ENCODE data around the gene OR2A7. TPM values are rescaled to one million over a fixed set of nuclear protein-coding genes. Genes with fewer than 3 reads are reported as not detected.
"Not testable (repeated sequence)": the region's sequence is repeated elsewhere in the genome, so short reads cannot be mapped to it uniquely, and the experiment has no call there.

OR2A7 gene
- total and polyA plus RNA-seq, 3 experiments from 2014 or later = 0.45 to 1.7 (median 1.1) TPM

GRCh38 chr7:144217200-144217599 is 47.4 kb downstream of the OR2A7 start:
- H3K4me1 ChIP-seq (ENCODE audit: insufficient read depth, low read length); H3K27me3 Mint-ChIP-seq; H3K9me3 Mint-ChIP-seq; H3K4me1 Mint-ChIP-seq; H3K4me3 ChIP-seq (ENCODE audit: low read length); POLR2A ChIA-PET; H3K36me3 Mint-ChIP-seq; H3K9me3 ChIP-seq (ENCODE audit: low read length); H3K27me3 ChIP-seq (ENCODE audit: insufficient read depth, low read length, poor library complexity, severe bottlenecking); H3K4me3 Mint-ChIP-seq; H3K36me3 ChIP-seq (ENCODE audit: insufficient read depth, low read length); CTCF ChIA-PET; DNase-seq; H3K27ac Mint-ChIP-seq; H3K27ac ChIP-seq (ENCODE audit: low read depth, low read length): not testable (repeated sequence)

Other genes with a start within 250 kb of the OR2A7 start
- not detected for gene OR2A5, start 215.8 kb downstream of the OR2A7 start, total RNA-seq
- gene OR2A5, start 215.8 kb downstream of the OR2A7 start, polyA plus RNA-seq = not detected
- gene OR2A25, start 195.0 kb downstream of the OR2A7 start, total RNA-seq = not detected
- gene OR2A25, start 195.0 kb downstream of the OR2A7 start, polyA plus RNA-seq = not detected
- gene OR2A12, start 178.5 kb downstream of the OR2A7 start, total RNA-seq = not detected
- not detected for gene OR2A12, start 178.5 kb downstream of the OR2A7 start, polyA plus RNA-seq
- not detected for gene OR2A2, start 155.2 kb downstream of the OR2A7 start, total RNA-seq
- not detected for gene OR2A2, start 155.2 kb downstream of the OR2A7 start, polyA plus RNA-seq
- gene OR2A14, start 141.6 kb downstream of the OR2A7 start, total RNA-seq = not detected
- gene OR2A14, start 141.6 kb downstream of the OR2A7 start, polyA plus RNA-seq = not detected
- gene CTAGE4, start 81.3 kb downstream of the OR2A7 start, total RNA-seq = 1 to 10 TPM; 1.4 to 1.8 TPM
- gene CTAGE4, start 81.3 kb downstream of the OR2A7 start, polyA plus RNA-seq = 0.15 TPM
- 1 to 10 TPM; 4.0 to 5.3 TPM for gene ARHGEF35, start 69.0 kb downstream of the OR2A7 start, total RNA-seq
- gene ARHGEF35, start 69.0 kb downstream of the OR2A7 start, polyA plus RNA-seq = 1.6 TPM
- not detected for gene OR2A42, start 25.2 kb downstream of the OR2A7 start, total RNA-seq
- gene OR2A42, start 25.2 kb downstream of the OR2A7 start, polyA plus RNA-seq = not detected
- gene CTAGE8, start 4.5 kb upstream of the OR2A7 start, total RNA-seq = under 1 TPM; 0.58 to 0.77 TPM
- gene CTAGE8, start 4.5 kb upstream of the OR2A7 start, polyA plus RNA-seq = 0.60 TPM
- not detected for gene OR2A1, start 47.6 kb upstream of the OR2A7 start, total RNA-seq
- gene OR2A1, start 47.6 kb upstream of the OR2A7 start, polyA plus RNA-seq = not detected
- 10 to 100 TPM; 10.3 to 11.4 TPM for gene ARHGEF5, start 90.6 kb upstream of the OR2A7 start, total RNA-seq
- 3.0 TPM for gene ARHGEF5, start 90.6 kb upstream of the OR2A7 start, polyA plus RNA-seq
- not detected for gene NOBOX, start 138.9 kb upstream of the OR2A7 start, total RNA-seq
- gene NOBOX, start 138.9 kb upstream of the OR2A7 start, polyA plus RNA-seq = not detected

All from CD8-positive, alpha-beta memory T cell (primary cell).